ENCODE data around the gene BMPR1B.
"Not testable (repeated sequence)": the region's sequence is repeated elsewhere in the genome, so short reads cannot be mapped to it uniquely, and the experiment has no call there.

BMPR1B gene

GRCh38 chr4:94841166-94841863 lies 83.6 kb downstream of the BMPR1B start:
- DNase-seq, result not testable (repeated sequence)

GRCh38 chr4:94841864-94842221 lies 84.1 kb downstream of the BMPR1B start:
- DNase-seq, result no peak

GRCh38 chr4:94843216-94843615 lies 85.5 kb downstream of the BMPR1B start:
- no peak for DNase-seq

- DNase-seq, result no peak
Observed at GRCh38 chr4:94848326-94848725, 90.6 kb downstream of the BMPR1B start.

- DNase-seq, result no peak
Observed at GRCh38 chr4:94849901-94850300, 92.1 kb downstream of the BMPR1B start.

GRCh38 chr4:94852616-94853015 lies 94.9 kb downstream of the BMPR1B start:
- DNase-seq, result no peak

GRCh38 chr4:94856030-94856429 lies 98.3 kb downstream of the BMPR1B start:
- no peak for DNase-seq

- no peak for DNase-seq
Observed at GRCh38 chr4:94870146-94870545, 112.4 kb downstream of the BMPR1B start.

- DNase-seq, result no peak
Observed at GRCh38 chr4:94871644-94872305, 114.0 kb downstream of the BMPR1B start.

GRCh38 chr4:94877973-94878372 lies 120.2 kb downstream of the BMPR1B start:
- DNase-seq, result no peak

GRCh38 chr4:94880956-94881355 lies 123.2 kb downstream of the BMPR1B start:
- DNase-seq, result no peak

GRCh38 chr4:94882756-94883155 lies 125.0 kb downstream of the BMPR1B start:
- no peak for DNase-seq

GRCh38 chr4:94887027-94887426 lies 129.3 kb downstream of the BMPR1B start:
- DNase-seq, result no peak

GRCh38 chr4:94889523-94889922 lies 131.8 kb downstream of the BMPR1B start:
- no peak for DNase-seq

- DNase-seq, result no peak
Observed at GRCh38 chr4:94889946-94890345, 132.2 kb downstream of the BMPR1B start.

- DNase-seq, result no peak
Observed at GRCh38 chr4:94890579-94890978, 132.8 kb downstream of the BMPR1B start.

GRCh38 chr4:94892051-94892450 lies 134.3 kb downstream of the BMPR1B start:
- no peak for DNase-seq

GRCh38 chr4:94895081-94895480 lies 137.3 kb downstream of the BMPR1B start:
- DNase-seq, result no peak

GRCh38 chr4:94897023-94897422 lies 139.3 kb downstream of the BMPR1B start:
- DNase-seq, result no peak

GRCh38 chr4:94905511-94905910 lies 147.8 kb downstream of the BMPR1B start:
- no peak for DNase-seq

GRCh38 chr4:94909645-94910044 lies 151.9 kb downstream of the BMPR1B start:
- DNase-seq, result no peak

- DNase-seq, result no peak
Observed at GRCh38 chr4:94911106-94911505, 153.4 kb downstream of the BMPR1B start.

- no peak for DNase-seq
Observed at GRCh38 chr4:94912606-94913005, 154.9 kb downstream of the BMPR1B start.

- DNase-seq, result no peak
Observed at GRCh38 chr4:94913316-94913715, 155.6 kb downstream of the BMPR1B start.

GRCh38 chr4:94917146-94917545 lies 159.4 kb downstream of the BMPR1B start:
- DNase-seq, result no peak

Data from activated CD4-positive, CD25-positive, alpha-beta regulatory T cell treated with anti-CD3 and anti-CD28 coated beads, Interleukin-2, amount 50 U/mL, for 72 hours (primary cell).